Measurements from ENCODE around the gene SLC7A7. TPM values are rescaled to one million over a fixed set of nuclear protein-coding genes. Genes with fewer than 3 reads are reported as not detected.

Gene SLC7A7
- total and polyA plus RNA-seq, 7 donors: 0.93 to 2.6 (median 1.8) TPM

GRCh38 chr14:22773162-22774010 lies 41.8 kb downstream of the SLC7A7 start:
- intact Hi-C loops (cut with DNase I): no loop called here
- ATAC-seq: no peak
- WGBS, 3 donors: 90 to 94% (median 92%) methylated on average over 8 of the region's 8 CpGs

GRCh38 chr14:22772725-22773124 lies 42.5 kb downstream of the SLC7A7 start:
- intact Hi-C loops (cut with DNase I): no loop called here
- Histone ChIP-seq H3K36me3 (ENCODE audit: insufficient read depth in 1 of 2, low read depth in 1 of 2) (peaks cover 17 to 67% of the 10 kb centered on the region in 2 donors), H3K4me3 (no peak overlapping the region), H3K27me3 (ENCODE audit: insufficient read depth in 3 of 3, low read length in 2 of 3) (no peaks in the 10 kb centered on the region), H3K4me1 (peaks cover 8% of the 10 kb centered on the region), H3K9me3 (no peaks in the 10 kb centered on the region), H3K27ac (no peak overlapping the region)
- 95 to 100% (median 100%) methylated on average over 1 of the region's 1 CpG for WGBS, 3 donors
- ATAC-seq: no peak
- DNase-seq: no peak
- no peak for TF ChIP-seq CTCF (IDR thresholded peaks at IDR 0.05)

More at GRCh38 chr14:22773162-22774010, 41.8 kb downstream of the SLC7A7 start:
- Histone ChIP-seq H3K27ac (no peak overlapping the region), H3K36me3 (ENCODE audit: insufficient read depth in 1 of 2, low read depth in 1 of 2) (peaks cover 17 to 60% of the 10 kb centered on the region in 2 donors), H3K27me3 (ENCODE audit: insufficient read depth in 3 of 3, low read length in 2 of 3) (no peaks in the 10 kb centered on the region), H3K4me1 (peaks cover 2% of the 10 kb centered on the region), H3K9me3 (no peaks in the 10 kb centered on the region), H3K4me3 (no peak overlapping the region)
- TF ChIP-seq CTCF (IDR thresholded peaks at IDR 0.05): no peak
- DNase-seq: no peak

DNA sequence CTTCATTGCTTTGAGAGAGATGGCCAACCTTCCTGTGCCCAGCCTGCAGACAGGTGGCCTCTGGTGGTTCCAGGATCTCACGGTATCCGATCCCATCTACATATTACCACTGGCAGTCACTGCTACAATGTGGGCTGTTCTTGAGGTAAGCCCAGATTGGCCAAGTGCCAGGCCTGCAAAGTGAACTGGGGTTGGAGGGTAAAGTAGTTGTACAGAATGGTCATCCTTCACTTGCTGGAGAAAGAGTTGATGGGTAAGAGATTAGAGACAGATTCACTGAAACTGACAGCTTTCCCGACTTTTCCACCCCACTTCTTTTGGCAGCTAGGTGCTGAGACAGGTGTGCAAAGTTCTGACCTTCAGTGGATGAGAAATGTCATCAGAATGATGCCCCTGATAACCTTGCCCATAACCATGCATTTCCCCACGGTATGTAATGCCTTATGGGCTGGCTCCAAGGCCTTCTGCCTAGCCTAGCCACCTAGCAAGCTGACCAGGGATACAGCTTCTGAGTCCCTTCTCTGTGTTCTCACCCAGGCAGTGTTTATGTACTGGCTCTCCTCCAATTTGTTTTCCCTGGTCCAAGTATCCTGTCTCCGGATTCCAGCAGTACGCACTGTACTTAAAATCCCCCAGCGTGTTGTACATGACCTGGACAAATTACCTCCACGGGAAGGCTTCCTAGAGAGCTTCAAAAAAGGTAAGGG lies 44.6 kb downstream of the SLC7A7 start:
- intact Hi-C loops (cut with DNase I): no loop called here

GRCh38 chr14:22769369-22769768 lies 45.9 kb downstream of the SLC7A7 start:
- H3K9me3 ChIP-seq: no peaks in the 10 kb centered on the region
- H3K27me3 ChIP-seq (ENCODE audit: insufficient read depth in 3 of 3, low read length in 2 of 3): no peaks in the 10 kb centered on the region
- ATAC-seq (no peak), DNase-seq (no peak)
- no peak overlapping the region for H3K4me3 ChIP-seq
- H3K4me1 ChIP-seq: peaks cover 12% of the 10 kb centered on the region
- WGBS, 3 donors: 84 to 87% (median 85%) methylated on average over 2 of the region's 2 CpGs
- intact Hi-C loops (cut with DNase I): no loop called here
- no peak overlapping the region for H3K27ac ChIP-seq
- peaks cover 17 to 67% of the 10 kb centered on the region in 2 donors for H3K36me3 ChIP-seq (ENCODE audit: insufficient read depth in 1 of 2, low read depth in 1 of 2)
- TF ChIP-seq CTCF (IDR thresholded peaks at IDR 0.05): no peak

More for the DNA sequence above, 44.6 kb downstream of the SLC7A7 start:
- peaks cover 17 to 67% of the 10 kb centered on the region in 2 donors for H3K36me3 ChIP-seq (ENCODE audit: insufficient read depth in 1 of 2, low read depth in 1 of 2)
- H3K9me3 ChIP-seq: no peaks in the 10 kb centered on the region
- H3K4me1 ChIP-seq: peaks cover 12% of the 10 kb centered on the region
- no peak for TF ChIP-seq CTCF (IDR thresholded peaks at IDR 0.05)
- no peak for DNase-seq
- H3K27ac ChIP-seq: no peak overlapping the region
- 72 to 80% (median 74%) methylated on average over 8 of the region's 8 CpGs for WGBS, 3 donors
- ATAC-seq: no peak
- no peaks in the 10 kb centered on the region for H3K27me3 ChIP-seq (ENCODE audit: insufficient read depth in 3 of 3, low read length in 2 of 3)
- no peak overlapping the region for H3K4me3 ChIP-seq

Data from psoas muscle (tissue), 8 donors.